ENCODE results near the gene SLN.
"Not testable (repeated sequence)": the region's sequence is repeated elsewhere in the genome, so short reads cannot be mapped to it uniquely, and the experiment has no call there.

The SLN gene

DNA sequence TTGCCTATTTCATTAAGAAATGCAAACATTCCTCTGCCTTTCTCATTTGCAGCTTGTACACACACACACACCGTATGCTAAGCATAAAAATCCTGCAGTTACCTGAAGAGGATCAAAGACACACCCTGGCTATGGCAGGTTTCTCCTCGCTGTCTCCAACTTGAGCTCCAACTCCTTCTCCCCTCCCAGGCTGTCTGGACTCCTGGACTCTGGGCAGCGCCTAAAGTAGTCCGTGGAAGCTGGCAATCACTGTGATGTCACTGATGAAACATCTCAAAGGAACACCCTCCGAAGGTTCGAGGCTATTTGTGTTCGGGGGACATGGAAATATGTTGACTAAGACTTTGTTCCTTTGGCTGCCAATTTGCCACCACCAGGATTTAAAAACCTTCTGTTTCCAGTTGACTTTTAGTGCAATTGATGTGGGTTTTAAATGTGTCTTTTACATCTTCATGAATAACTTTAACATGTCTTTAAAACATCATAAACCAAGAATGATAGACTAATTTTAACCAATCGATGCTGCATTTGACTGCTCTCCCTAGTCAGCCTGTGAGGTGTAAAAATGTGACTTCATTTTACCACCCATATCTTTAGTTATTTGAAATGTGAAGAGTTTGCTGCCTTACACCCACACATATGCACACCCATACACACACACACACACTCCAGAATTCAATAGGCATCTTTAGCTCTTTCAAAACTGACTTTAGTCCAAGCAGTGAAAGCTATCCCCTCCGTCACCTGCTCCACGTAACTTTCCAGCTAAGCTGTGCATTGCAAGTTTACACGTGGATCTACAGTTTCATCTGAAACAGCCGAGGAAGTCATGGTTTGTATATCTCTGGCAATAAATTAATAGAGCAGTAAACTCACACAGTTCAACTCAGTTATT lies at the start of gene SLN:
Gene SLN, minus strand, starts transcription at position 196 of the 895 bp plus-strand sequence.
- DNase-seq = no peak

DNA sequence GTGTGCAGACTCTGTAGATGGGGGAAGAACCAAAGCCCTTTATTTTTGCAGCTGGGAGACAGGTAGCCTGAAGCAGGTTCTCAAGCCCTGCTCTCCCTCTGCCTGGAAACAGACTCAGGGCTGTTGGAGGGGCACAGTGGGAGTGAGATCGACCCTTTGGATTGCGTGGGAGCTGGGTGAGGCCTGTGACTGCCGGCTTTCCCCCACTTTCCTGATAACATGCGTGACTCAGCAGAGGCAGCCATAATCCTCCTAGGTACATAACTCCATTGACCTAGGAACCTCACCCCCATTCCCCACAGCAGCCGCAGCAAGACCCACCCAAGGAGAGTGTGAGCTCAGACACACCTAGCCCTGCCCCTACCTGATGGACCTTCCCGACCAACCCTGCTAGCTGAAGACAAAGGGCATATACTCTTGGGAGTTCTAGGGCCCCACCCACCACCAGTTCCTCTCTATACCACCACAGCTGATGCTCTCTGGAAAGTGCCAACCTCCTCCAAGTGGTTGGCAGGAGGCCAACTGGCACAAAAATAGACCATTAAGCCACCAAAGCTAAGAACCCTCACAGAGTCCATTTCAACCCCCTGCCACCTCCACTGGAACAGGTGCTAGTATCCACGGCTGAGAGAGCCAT lies 47.0 kb upstream of the SLN start:
- not testable (repeated sequence) for DNase-seq

DNA sequence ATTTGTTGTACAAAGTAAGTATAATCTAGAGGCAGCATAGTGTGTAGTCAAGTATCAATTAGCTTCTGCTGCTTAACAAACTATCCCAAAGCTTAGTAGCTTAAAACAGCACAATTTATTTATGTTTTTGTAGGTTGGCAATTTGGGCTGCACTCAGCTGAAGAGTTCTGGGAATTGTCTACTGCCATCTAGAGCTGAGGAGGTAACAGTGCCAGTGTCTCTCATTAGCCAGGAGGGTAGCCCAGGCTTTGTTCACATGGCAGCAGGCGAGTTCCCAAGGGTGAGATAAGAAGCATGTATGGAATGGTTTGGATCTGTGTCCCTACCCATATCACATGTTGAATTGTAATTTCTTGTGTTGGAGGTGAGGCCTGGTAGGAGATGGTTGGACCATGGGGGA lies 45.8 kb upstream of the SLN start:
- no peak for DNase-seq

- no peak for DNase-seq
These were observed 44.7 kb upstream of the SLN start for GRCh38 chr11:107756553-107756952.

GRCh38 chr11:107752949-107753822 lies 41.3 kb upstream of the SLN start:
- DNase-seq = no peak

GRCh38 chr11:107752508-107752907 lies 40.7 kb upstream of the SLN start:
- no peak for DNase-seq

- no peak for DNase-seq
These were observed 39.2 kb upstream of the SLN start for GRCh38 chr11:107751082-107751481.

DNA sequence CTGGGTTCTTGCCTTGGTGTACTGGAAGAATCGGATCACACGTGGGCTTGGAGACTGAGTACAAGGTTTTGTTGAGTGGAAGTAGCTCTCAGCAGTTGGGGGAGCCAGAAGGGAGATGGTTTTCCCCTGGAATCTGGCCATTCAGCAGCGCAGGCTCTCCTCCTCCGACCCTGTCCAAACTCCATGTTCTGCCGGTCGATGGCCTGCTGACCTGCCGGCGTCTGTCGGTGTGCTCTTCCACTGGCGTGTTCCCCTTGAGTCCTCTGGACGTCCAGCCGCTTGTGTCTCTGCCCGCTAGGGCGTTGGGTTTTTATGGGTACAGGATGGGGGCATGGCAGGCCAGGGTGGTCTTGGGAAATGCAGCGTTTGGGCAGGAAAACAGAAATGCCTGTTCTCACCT lies 38.5 kb upstream of the SLN start:
- DNase-seq = no peak

DNA sequence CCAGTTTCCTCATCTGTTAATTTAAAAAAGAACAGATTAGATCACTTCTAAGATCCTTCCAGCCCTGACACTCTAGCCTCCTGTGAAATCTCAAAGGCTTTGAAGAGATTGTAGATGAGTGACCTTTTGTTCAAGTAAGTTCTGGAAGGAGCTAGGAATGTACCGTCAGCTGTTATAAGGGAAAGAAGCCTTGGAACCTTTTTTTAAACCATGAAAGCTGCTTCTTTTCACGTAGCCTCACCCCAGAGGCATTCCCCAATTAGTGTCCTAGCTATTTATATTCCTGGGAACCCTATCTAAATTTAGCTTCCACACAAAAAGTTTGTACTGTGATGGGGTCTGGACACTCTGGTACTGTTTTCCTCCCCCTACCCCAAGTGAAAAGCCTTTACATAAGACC lies 35.8 kb upstream of the SLN start:
- DNase-seq = no peak

- no peak for DNase-seq
These were observed 32.9 kb upstream of the SLN start for GRCh38 chr11:107744736-107745135.

GRCh38 chr11:107743191-107743590 lies 31.3 kb upstream of the SLN start:
- DNase-seq = no peak

- DNase-seq = peak in 1 of 2 experiments; percentile 20
These were observed 29.4 kb upstream of the SLN start for GRCh38 chr11:107741044-107741823.

- DNase-seq = no peak
These were observed 28.4 kb upstream of the SLN start for GRCh38 chr11:107740271-107740670.

DNA sequence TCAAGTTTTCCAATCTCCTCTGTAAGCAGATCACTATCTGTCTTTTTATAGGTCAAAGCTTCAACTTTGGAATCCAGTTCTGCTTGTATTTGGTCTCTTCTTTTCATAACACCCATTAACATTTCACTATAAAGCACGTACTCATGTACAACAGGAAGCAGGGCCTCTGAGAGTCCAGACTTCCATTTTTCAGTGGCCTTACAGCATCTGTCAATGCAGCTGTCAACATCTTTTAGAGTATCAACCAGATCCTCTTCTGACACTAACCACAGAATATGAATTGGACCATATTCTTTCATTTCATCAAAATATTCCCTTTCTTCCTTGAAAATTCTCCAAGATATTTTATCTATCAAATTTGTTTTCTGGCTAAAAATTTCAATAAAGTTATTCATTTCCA lies 24.7 kb upstream of the SLN start:
- no peak for DNase-seq

- no peak for DNase-seq
These were observed 21.7 kb upstream of the SLN start for GRCh38 chr11:107733518-107733917.

DNA sequence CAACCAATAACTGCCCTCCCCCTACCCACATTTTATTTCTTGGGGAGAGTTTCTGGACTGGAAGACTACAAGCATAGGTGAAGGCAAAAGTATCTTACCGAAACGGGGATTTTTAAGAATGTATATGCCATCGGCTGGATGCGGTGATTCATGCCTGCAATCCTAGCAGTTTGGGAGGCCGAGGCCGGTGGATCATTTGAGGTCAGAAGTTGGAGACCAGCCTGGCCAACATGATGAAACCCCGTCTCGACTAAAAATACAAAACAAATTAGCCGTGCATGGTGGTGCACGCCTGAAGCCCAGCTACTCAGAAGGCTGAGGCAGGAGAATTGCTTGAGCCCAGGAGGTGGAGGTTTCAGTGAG lies 20.8 kb upstream of the SLN start:
- DNase-seq = no peak

GRCh38 chr11:107731941-107732688 lies 20.3 kb upstream of the SLN start:
- DNase-seq = no peak

GRCh38 chr11:107722662-107723061 lies 10.8 kb upstream of the SLN start:
- DNase-seq = no peak

DNA sequence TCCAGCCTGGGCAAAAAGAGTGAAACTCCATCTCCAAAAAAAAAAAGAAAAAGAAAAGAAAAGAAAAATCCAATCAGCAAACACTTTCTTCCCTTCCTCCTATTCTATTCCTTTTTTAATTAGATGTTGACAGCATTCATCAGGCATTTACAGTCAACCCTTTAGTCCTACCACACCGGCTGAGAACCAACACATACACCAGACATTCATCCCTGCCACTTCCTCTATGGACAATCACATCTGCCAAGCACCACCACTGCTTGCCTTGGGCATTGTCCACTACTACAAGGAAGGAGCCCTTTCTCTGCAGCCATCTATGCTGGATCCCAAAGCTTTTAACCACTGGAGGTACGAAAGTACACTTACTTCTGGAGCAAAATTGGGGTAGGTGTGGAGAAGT lies 9.4 kb upstream of the SLN start:
- DNase-seq = no peak

- no peak for DNase-seq
These were observed 8.5 kb upstream of the SLN start for GRCh38 chr11:107720303-107720774.

- no peak for DNase-seq
These were observed 7.9 kb upstream of the SLN start for GRCh38 chr11:107719557-107720302.

Measured in SHP77 (cell line).